Measurements from ENCODE around the gene FAM227B.

Gene FAM227B

GRCh38 chr15:49288391-49288790 lies 332.2 kb downstream of the FAM227B start:
- no peak for TF ChIP-seq TAF1 (IDR thresholded peaks at IDR 0.05; ENCODE audit: low read depth)
- no peak for TF ChIP-seq NFIC (IDR thresholded peaks at IDR 0.05)
- TF ChIP-seq, protein P1, sequence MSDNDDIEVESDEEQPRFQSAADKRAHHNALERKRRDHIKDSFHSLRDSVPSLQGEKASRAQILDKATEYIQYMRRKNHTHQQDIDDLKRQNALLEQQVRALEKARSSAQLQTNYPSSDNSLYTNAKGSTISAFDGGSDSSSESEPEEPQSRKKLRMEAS (IDR thresholded peaks at IDR 0.05), result no peak
- TF ChIP-seq, protein P2, sequence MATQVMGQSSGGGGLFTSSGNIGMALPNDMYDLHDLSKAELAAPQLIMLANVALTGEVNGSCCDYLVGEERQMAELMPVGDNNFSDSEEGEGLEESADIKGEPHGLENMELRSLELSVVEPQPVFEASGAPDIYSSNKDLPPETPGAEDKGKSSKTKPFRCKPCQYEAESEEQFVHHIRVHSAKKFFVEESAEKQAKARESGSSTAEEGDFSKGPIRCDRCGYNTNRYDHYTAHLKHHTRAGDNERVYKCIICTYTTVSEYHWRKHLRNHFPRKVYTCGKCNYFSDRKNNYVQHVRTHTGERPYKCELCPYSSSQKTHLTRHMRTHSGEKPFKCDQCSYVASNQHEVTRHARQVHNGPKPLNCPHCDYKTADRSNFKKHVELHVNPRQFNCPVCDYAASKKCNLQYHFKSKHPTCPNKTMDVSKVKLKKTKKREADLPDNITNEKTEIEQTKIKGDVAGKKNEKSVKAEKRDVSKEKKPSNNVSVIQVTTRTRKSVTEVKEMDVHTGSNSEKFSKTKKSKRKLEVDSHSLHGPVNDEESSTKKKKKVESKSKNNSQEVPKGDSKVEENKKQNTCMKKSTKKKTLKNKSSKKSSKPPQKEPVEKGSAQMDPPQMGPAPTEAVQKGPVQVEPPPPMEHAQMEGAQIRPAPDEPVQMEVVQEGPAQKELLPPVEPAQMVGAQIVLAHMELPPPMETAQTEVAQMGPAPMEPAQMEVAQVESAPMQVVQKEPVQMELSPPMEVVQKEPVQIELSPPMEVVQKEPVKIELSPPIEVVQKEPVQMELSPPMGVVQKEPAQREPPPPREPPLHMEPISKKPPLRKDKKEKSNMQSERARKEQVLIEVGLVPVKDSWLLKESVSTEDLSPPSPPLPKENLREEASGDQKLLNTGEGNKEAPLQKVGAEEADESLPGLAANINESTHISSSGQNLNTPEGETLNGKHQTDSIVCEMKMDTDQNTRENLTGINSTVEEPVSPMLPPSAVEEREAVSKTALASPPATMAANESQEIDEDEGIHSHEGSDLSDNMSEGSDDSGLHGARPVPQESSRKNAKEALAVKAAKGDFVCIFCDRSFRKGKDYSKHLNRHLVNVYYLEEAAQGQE (IDR thresholded peaks at IDR 0.05; ENCODE audit: low read depth), result no peak
- TF ChIP-seq YY1 (IDR thresholded peaks at IDR 0.05; ENCODE audit: low read depth), result no peak
- TF ChIP-seq CREB1 (IDR thresholded peaks at IDR 0.05; ENCODE audit: low read depth), result no peak
- TF ChIP-seq CEBPB (IDR thresholded peaks at IDR 0.05), result no peak
- no peak for TF ChIP-seq EGR1 (IDR thresholded peaks at IDR 0.05)
- no peak for TF ChIP-seq USF1 (IDR thresholded peaks at IDR 0.05)
- TF ChIP-seq EP300 (IDR thresholded peaks at IDR 0.05; ENCODE audit: borderline replicate concordance), result no peak
- no peak for TF ChIP-seq TCF12 (IDR thresholded peaks at IDR 0.05; ENCODE audit: low read depth)
- no peak for TF ChIP-seq ZBTB7A (IDR thresholded peaks at IDR 0.05; ENCODE audit: low read depth)
- TF ChIP-seq RAD21 (IDR thresholded peaks at IDR 0.05; ENCODE audit: low read depth), result no peak
- TF ChIP-seq TEAD4 (IDR thresholded peaks at IDR 0.05), result no peak
- no peak for TF ChIP-seq FOXM1 (IDR thresholded peaks at IDR 0.05; ENCODE audit: borderline replicate concordance, low read depth)

DNA sequence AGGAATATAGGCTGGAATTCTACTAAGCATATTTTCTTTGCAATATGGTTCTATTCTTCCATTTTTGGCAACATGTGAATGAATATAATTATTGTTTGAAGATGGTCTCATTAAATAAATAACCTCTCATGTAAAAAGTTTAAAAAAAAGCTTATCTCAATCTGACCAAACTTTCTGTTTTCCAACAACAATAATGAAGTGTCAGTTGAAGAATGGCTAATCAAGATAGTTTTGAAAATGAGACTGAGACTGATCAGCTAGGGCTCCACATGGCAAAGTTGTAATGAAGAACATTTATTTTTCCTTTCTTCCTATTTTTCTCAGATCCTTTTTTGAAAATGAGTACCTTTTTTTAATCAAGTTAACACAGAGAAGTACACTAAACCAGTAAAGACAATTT lies 333.1 kb downstream of the FAM227B start:
- TF ChIP-seq CREB1 (IDR thresholded peaks at IDR 0.05; ENCODE audit: low read depth) (no peak), CEBPB (IDR thresholded peaks at IDR 0.05) (no peak), USF1 (IDR thresholded peaks at IDR 0.05) (no peak), YY1 (IDR thresholded peaks at IDR 0.05; ENCODE audit: low read depth) (no peak)

- no peak for TF ChIP-seq CREB1 (IDR thresholded peaks at IDR 0.05; ENCODE audit: low read depth)
These were observed 333.8 kb downstream of the FAM227B start for GRCh38 chr15:49286649-49287404.

DNA sequence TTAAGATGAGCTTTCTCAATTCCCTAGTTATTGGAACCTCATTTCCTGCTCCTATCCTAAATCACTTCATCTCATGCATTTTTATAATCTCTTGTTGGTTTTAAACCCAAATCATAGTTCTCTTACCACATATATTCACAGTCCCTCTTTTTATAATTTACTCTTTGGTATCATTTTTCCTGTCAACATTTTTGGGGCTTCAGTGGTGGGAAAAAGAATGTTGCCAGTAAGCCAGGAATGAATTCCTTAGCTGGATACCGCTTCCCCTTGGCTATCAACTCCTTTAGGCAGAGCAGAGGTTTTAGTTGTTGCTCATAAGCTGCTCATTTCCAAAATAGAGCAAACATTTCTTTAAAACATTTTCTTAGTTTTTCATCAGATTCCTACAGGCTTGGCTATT lies 338.3 kb downstream of the FAM227B start:
- TF ChIP-seq YY1 (IDR thresholded peaks at IDR 0.05; ENCODE audit: low read depth), result no peak
- TF ChIP-seq ZBTB7A (IDR thresholded peaks at IDR 0.05; ENCODE audit: low read depth), result no peak
- TF ChIP-seq, protein P1 (IDR thresholded peaks at IDR 0.05), result no peak

- TF ChIP-seq, protein P2 (IDR thresholded peaks at IDR 0.05; ENCODE audit: low read depth), result no peak
- TF ChIP-seq NFIC (IDR thresholded peaks at IDR 0.05), result no peak
- no peak for TF ChIP-seq FOXM1 (IDR thresholded peaks at IDR 0.05; ENCODE audit: borderline replicate concordance, low read depth)
- no peak for TF ChIP-seq YY1 (IDR thresholded peaks at IDR 0.05; ENCODE audit: low read depth)
- TF ChIP-seq EGR1 (IDR thresholded peaks at IDR 0.05), result no peak
- TF ChIP-seq, protein P1 (IDR thresholded peaks at IDR 0.05), result no peak
- TF ChIP-seq RAD21 (IDR thresholded peaks at IDR 0.05; ENCODE audit: low read depth), result no peak
- no peak for TF ChIP-seq USF1 (IDR thresholded peaks at IDR 0.05)
- no peak for TF ChIP-seq CEBPB (IDR thresholded peaks at IDR 0.05)
- no peak for TF ChIP-seq TAF1 (IDR thresholded peaks at IDR 0.05; ENCODE audit: low read depth)
- no peak for TF ChIP-seq EP300 (IDR thresholded peaks at IDR 0.05; ENCODE audit: borderline replicate concordance)
- no peak for TF ChIP-seq TCF12 (IDR thresholded peaks at IDR 0.05; ENCODE audit: low read depth)
- no peak for TF ChIP-seq TEAD4 (IDR thresholded peaks at IDR 0.05)
- no peak for TF ChIP-seq ZBTB7A (IDR thresholded peaks at IDR 0.05; ENCODE audit: low read depth)
- TF ChIP-seq CREB1 (IDR thresholded peaks at IDR 0.05; ENCODE audit: low read depth), result no peak
These were observed 340.8 kb downstream of the FAM227B start for GRCh38 chr15:49279521-49280456.
